HG03457 (cell line): Measurements from ENCODE around the gene CNTNAP5.

Experiments used
- ATAC-seq: cut with Tn5 transposase; IDR thresholded peaks from one replicate; pipeline ENCODE4 v1.9.1; 2021; ENCODE audit warnings: moderate number of reproducible peaks; ENCODE audit not compliant: unreplicated experiment

Gene CNTNAP5

DNA sequence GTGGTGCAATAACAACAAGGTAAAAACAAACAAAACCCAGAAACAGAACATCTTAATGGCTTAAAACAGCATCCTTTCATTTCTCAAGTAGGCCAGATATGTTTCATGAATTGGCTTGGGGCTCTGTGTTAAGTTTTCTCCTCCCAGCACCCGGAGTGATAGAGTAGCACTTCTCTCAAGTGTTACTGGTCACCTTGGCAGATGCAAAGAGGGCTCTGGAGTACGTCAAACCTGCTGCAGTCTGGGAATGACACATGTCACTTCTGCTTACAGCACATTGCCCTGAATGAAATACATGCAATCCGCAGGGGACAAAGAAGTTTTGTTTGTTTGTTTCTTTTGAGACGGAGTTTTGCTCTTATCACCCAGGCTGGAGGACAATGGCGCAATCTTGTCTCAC is 639.3 kb downstream of the CNTNAP5 start:
- no peak for ATAC-seq

DNA sequence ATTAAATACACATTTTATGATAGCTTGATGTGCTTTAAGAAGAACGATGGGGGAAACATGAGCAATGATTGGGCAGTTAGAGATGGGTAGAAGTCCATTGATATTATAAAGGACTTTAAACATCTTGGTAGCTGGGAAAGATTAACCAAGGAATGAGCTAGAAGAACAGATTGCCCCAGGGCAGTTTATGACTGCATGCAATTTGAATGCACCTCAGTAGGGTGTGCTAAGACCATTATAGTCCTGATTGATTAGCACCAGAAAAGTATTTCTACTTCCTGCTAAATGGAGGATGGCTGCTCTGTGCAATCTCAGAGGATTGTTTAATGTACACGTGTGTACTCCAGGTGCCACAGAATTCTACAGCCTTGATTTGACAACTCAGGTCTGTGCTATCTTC is 641.9 kb downstream of the CNTNAP5 start:
- ATAC-seq, result no peak

GRCh38 chr2:124668161-124668560 is 643.1 kb downstream of the CNTNAP5 start:
- no peak for ATAC-seq

DNA sequence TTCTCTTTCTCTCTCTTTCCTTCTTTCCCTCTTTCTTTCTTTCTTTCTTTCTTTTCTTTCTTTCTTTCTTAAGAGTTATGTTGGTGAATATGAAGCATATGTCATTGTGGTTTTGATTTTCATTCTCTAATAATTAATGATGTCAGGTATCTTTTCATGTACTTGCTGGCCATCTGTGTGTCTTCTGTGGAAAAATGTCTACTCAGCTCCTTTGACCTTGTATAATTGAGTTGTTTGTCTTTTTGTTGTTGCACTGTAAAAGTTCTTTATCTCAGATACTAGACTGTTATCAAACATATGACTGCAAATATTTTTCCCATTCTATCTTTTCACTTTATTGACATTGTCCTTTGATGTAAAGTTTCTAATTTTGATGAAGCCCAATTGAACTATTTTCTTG is 645.1 kb downstream of the CNTNAP5 start:
- no peak for ATAC-seq

DNA sequence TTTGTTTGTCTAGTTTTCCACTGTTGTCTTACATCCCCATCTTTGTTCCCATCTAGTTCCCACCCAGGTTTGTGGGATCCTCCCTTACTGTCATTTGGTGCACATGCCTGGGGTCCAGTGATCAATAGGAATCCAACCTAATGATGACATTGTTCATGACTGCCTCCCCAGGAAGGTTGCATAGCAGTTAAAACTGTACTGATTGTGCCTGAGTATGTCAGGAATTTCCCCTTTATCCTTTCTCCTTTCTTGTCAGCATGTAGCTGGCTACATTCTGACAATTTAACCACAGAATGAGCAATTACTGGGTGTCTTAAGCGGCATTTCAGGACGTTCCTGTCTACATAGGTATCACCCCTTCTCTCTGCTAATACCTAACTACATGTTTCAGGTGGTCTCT is 653.0 kb downstream of the CNTNAP5 start:
- no peak for ATAC-seq

DNA sequence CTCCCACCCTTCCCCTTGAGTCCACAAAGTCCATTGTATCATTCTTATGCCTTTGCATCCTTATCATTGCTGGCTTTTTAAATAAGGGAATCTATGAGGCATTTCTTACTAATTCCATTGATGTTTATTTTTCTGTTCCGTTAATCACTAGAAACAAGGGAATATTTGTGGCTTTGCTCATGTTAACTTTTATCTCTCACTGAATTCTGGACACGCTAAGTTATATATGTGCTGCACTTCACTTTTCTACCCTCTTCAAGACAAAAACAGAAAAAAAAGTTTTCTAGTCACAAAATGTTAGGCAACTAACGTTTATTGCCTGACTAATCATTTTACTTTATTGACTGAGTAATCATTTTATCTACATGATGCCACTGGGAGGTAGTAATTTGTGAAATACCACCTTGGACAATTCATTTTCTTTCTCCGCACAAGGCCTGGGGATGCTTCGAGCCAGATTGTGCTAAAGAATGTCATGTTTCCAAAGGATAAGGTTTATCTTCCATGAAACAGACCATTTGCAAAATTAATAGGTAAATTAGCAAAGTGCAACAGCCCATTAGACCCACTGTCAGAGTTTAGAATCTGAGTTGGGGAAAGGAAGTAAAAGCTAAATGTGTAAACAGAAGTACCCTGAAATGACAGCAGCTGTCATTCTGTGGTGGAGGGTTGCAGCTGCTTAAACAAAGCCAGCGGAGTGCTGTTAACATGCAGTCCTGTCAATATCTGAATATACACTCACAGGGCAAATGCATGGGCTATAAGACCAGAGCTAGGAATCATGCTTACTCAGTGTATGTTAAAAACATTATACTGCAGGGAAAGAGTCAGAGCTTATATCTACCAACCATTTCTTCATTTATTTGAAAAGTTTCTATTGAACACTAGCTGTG is 658.7 kb downstream of the CNTNAP5 start:
- no peak for ATAC-seq

GRCh38 chr2:124689348-124689747 is 664.3 kb downstream of the CNTNAP5 start:
- no peak for ATAC-seq

DNA sequence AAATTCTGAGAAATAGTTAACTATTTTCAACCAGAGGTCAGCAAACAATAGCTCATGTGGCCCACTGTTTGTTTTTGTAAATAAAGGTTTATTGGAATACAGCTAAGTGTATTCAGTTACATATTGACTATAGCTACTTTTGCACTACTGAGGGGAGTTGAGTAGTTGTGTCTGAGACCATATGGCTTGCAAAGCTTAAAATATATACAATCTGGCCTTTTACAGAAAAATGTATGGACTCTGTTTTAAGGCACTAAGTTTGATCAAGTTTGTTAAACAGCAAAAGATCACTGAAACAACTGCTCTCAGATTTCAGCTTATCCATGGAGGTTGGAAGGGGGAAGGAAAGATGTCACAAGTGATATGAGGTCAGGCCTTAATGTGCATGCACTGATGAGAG is 667.1 kb downstream of the CNTNAP5 start:
- no peak for ATAC-seq

- no peak for ATAC-seq
Observed at GRCh38 chr2:124692707-124693106, 667.6 kb downstream of the CNTNAP5 start.

DNA sequence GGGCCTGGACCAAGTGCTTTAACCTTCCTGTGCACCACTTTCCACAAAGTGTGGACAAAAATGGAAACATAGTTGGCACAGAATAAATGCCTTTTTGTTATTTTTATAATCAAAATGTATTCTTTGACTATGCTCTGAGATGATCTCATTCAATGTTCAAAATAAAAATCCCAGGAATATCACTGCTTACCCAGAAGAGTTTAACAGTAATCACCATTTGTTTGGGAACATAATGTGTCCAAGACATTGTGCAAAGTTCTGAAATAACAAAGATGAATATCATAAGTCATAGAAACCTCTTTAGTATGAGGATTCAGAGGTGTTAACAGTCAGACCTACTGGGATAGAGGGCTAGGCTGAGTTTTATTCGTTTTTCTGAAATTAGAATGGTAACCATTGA is 668.1 kb downstream of the CNTNAP5 start:
- ATAC-seq, result no peak

DNA sequence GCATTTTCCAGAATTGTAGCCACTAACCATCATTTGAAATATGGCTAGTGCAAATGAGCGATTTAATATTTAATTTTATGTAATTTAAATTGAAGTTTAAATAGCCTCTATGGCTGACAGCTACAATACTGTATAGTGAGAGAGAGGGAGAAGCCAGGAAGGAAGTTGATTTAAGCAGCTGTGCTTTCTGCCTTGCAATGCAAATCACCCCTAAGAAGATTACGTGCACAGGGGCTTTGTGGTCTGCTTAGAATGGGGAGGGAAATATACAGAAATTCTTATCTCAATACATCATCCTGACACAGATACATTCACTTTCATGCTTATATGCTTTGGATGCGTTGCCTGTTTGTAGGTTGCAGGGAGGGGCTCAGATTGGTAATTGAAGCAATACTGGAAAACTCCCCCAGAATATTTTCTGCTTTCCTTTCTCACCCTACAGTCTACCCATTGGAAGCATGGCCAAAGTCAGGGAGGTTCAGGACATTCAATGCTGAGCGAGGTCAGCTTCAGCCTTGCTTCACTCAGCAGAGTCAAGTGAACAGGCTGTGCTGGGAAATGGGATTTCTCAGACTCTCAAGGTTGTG is 674.0 kb downstream of the CNTNAP5 start:
- ATAC-seq, result no peak

GRCh38 chr2:124702777-124703176 is 677.7 kb downstream of the CNTNAP5 start:
- ATAC-seq, result no peak

DNA sequence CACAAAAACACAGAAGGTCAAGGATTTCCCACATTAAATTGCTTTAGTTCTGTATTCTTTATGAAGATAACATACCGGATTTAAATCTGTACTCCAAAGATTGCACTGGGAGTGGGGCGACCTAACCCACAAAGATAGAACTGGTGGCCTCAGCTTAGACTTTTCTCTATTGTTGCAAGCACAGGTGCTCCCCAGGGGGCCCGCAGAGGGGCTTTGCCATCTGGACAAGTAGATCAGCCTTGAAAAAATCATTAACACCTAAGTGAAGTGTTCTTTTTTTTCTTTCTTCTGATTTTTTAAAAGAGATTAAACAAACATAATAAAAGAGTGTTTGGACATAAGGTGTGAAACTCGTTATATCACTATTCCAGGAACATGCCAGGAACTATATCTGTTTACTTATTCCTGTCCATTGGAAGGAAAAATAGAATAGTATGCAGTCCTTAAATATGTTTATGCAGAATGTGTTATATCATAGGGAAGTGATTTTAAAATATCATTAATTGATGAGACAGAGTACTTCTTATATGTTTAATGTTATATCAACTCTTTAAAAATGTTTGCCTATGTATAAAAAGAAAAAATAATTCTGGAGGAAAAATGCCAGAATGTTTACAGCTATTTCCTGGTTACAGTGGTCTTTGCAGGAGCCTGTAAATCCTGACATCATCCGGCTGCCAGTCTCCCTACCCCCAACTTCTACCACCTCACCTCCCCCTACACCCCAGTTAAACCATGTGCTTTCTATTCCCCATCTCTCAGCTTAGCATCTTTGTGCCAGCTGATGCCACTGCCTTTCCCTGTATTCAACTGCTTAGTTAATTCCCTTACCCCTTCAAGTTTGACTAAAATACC is 679.2 kb downstream of the CNTNAP5 start:
- ATAC-seq, result no peak

DNA sequence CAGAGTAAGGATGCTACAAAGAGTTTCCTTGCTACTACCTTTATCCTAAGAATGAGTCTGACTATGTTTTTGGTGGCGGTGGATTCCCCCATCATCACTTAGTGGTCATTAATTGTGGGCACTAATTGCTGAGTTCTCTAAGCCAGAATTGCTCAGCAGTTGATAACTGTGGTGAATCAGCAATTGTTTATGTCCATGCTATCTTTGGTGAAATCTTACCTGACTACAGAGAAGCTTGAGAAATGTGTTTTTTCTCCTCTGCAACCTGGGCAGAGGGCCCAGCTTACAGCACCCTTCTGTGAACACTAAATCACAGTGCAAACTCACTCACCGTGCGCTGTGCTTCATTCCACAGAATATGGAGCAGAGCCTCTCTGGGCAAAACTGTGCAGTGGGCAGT is 683.6 kb downstream of the CNTNAP5 start:
- ATAC-seq, result no peak

DNA sequence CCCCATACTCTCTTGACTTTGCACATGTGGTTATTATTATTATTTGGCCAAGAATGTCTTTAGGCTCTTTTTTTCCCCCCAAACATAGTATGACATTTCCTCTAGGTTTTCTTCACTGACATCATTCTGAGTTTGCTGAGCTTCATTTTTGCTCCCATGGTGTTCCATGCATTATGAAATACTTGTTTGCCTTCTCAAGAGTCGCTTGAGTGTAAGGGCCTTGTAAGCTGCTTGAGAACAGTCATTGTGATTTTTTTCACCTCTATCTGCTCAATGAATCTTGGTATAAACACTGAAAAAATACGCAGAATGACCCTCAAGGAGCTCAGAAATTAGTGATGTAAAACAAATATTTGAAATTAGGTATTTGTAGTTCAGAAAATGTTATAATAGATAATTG is 688.9 kb downstream of the CNTNAP5 start:
- ATAC-seq, result no peak

- ATAC-seq, result no peak
Observed at GRCh38 chr2:124725187-124725586, 700.1 kb downstream of the CNTNAP5 start.

DNA sequence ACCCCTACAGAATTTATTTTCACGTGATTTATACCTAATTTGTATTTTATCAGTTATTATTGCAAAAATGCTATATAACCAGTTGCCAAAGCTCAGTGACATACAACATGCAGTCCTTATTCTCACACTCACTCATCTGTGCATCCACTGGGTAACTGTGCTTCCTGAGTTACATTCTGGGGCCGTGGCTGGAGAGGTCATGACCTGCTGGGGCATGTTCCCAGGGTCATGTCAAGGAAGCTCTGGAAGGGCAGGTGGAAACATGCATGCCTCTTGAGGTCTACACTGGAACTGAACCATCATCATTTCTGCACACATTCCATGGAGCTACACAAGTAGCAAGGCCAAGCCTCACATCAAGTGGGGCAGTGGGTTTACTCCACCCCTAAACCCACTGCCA is 715.5 kb downstream of the CNTNAP5 start:
- ATAC-seq, result no peak

DNA sequence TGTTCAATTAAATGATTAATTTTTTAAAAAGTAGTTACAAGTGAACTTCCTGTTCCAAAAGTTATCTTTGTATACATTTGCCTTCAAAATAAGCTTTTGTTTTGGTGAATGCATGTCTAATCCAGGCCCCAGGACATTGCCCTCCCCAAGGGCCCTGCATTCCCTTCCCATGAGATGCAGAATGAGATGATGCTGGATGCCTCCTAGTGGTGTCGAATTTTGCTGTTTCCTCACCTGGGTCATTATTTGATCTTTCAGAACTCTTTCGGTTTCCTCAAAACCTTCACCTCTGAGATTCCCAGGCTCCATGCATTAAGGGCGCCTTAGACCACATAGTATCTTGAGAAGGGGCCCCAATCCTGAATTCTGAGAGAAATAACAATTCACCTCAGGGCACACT is 728.8 kb downstream of the CNTNAP5 start:
- ATAC-seq, result no peak

- no peak for ATAC-seq
Observed at GRCh38 chr2:124755386-124755785, 730.3 kb downstream of the CNTNAP5 start.

GRCh38 chr2:124756048-124756447 is 731.0 kb downstream of the CNTNAP5 start:
- no peak for ATAC-seq

- no peak for ATAC-seq
Observed at GRCh38 chr2:124762388-124762787, 737.3 kb downstream of the CNTNAP5 start.

DNA sequence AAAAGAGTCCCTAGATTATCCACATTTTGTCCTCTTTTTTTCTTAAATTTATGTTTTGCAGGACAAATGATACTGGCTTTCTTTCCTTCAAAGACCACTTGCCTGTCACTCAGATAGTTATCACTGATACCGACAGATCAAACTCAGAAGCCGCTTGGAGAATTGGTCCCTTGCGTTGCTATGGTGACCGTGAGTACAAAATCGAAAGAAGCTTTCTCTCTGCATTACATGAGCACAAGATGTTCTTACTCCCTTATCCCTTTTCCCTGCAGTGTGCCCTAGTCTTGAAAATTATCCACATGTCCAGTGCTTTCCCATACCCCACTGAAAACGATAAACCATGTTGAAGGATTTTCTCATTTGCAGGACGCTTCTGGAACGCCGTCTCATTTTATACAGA is 738.5 kb downstream of the CNTNAP5 start:
- no peak for ATAC-seq
